ENCODE data around the gene RANBP17.

DNA sequence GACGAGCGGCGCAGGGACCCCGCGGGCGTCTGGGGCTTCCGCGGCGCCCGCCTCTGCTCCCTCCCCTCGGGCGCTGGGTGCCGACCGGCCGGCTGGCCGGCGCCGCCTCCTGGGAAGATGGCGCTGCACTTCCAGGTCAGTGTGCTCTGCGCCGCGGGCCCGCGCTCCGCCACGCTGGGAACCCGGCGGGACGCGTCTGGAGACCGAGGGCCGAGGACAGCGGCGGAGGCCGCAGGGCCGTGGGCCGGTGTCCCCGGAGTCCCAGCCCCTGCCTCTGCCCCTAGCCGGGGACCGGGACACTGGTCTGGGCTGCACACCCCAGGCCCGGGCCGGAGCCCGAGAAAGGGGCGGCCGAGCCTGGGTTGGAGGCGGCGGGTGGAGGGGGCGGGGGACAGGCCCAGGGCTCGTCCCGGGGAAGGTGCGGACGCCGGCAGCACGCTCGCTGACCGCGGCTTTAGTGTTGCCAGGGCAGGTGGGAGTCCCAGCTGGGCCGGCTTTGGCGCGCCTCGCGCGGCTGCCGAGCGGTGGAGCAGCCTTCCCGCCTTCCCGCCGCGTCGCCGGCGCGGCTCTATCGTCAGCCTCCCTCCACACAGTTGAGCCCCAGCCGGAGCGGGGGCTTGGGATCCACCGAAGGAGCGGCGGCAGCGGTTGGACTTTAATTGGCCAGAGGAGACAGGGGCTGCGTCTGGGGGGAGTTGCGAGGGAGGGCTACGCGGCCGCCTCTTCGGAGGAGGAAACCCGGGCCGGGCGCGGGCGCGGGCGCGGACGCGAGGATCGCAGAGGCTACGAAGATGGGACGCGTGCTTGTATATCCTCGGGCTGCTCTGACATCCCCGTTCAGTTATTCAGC, at the start of gene RANBP17:
- TF ChIP-seq EZH2phosphoT487 (IDR thresholded peaks at IDR 0.05; ENCODE audit: insufficient read depth, low read depth): no peak
- no peak for TF ChIP-seq EZH2 (IDR thresholded peaks at IDR 0.05; ENCODE audit: insufficient read depth, poor library complexity, severe bottlenecking)
